ENCODE measurements around the gene FBXO10.

GRCh38 chr9:37534412-37534811 is 41.8 kb downstream of the FBXO10 start:
- TF ChIP-seq CTCF (conservative IDR thresholded peaks at IDR 0.05 in 1 of 2, IDR thresholded peaks at IDR 0.05 in 1 of 2; ENCODE audit: low read depth in 1 of 2, low read length in 2 of 2) (no peak), EZH2 (IDR thresholded peaks at IDR 0.05; ENCODE audit: low read length, missing control alignments) (no peak)

Measured in fibroblast of lung (primary cell).